Fibroblast of lung (primary cell): ENCODE data around the gene SLC22A4. TPM values are rescaled to one million over a fixed set of nuclear protein-coding genes. Genes with fewer than 3 reads are reported as not detected.

Experiments used
- DNase-seq, 2 donors: peaks; one replicate each; pipeline versions ENCODE4 v3.0.0 to v3.0.0-alpha.2; 2010; ENCODE audit warnings: low read depth in 2 of 2
- H2AFZ ChIP-seq: 2 replicates; pipeline ENCODE4 v1.5.1; 2012; ENCODE audit warnings: low read length, control low read depth, inconsistent platforms
- H3K27ac ChIP-seq: 2 replicates; pipeline ENCODE4 v1.5.1; 2011; ENCODE audit warnings: low read length, control low read depth; ENCODE audit not compliant: insufficient read depth
- H3K27me3 ChIP-seq: 2 replicates; pipeline ENCODE4 v1.5.1; 2011; ENCODE audit warnings: mild to moderate bottlenecking, low read length; ENCODE audit not compliant: control insufficient read depth, insufficient read depth
- H3K36me3 ChIP-seq: 2 replicates; pipeline ENCODE4 v1.5.1; 2011; ENCODE audit warnings: low read length; ENCODE audit not compliant: control insufficient read depth, insufficient read depth
- H3K4me1 ChIP-seq: 2 replicates; pipeline ENCODE4 v1.5.1; 2011; ENCODE audit warnings: low read length; ENCODE audit not compliant: control insufficient read depth, insufficient read depth; ENCODE audit errors: extremely low read depth
- H3K4me2 ChIP-seq: 2 replicates; pipeline ENCODE4 v1.5.1; 2011; ENCODE audit warnings: low read length, control low read depth; ENCODE audit not compliant: insufficient read depth; ENCODE audit errors: extremely low read depth
- H3K4me3 ChIP-seq, 4 experiments: fragments of 200-600 bp in 1 of 4; sonication (generic) in 1 of 4; replicated peaks in 1 of 4; 2 replicates each; pipeline ENCODE4 v1.5.1; 2011 to 2016; ENCODE audit warnings: low read length in 4 of 4, low read depth in 3 of 4, mild to moderate bottlenecking in 3 of 4, control low read depth in 2 of 4, inconsistent platforms in 1 of 4, mixed read lengths in 1 of 4; ENCODE audit not compliant: insufficient read depth in 1 of 4; ENCODE audit errors: control extremely low read depth in 1 of 4
- H3K79me2 ChIP-seq: 2 replicates; pipeline ENCODE4 v1.5.1; 2012; ENCODE audit warnings: mild to moderate bottlenecking, low read length, inconsistent platforms; ENCODE audit not compliant: control insufficient read depth, insufficient read depth
- H3K9ac ChIP-seq: 2 replicates; pipeline ENCODE4 v1.5.1; 2011; ENCODE audit warnings: mild to moderate bottlenecking, low read length, control low read depth; ENCODE audit not compliant: insufficient read depth
- H3K9me3 ChIP-seq: 2 replicates; pipeline ENCODE4 v1.5.1; 2012; ENCODE audit warnings: low read depth, low read length; ENCODE audit not compliant: control insufficient read depth, insufficient read depth
- H4K20me1 ChIP-seq: 2 replicates; pipeline ENCODE4 v1.5.1; 2011; ENCODE audit warnings: low read length; ENCODE audit not compliant: control insufficient read depth, insufficient read depth; ENCODE audit errors: extremely low read depth
- CTCF ChIP-seq, 2 donors: IDR thresholded peaks in 1 of 2; conservative IDR thresholded peaks in 1 of 2; 1 replicate in 1 of 2; 2 replicates in 1 of 2; pipeline ENCODE4 v1.5.1; 2011 to 2012; ENCODE audit warnings: low read length in 2 of 2, control low read depth in 1 of 2, inconsistent platforms in 1 of 2, low read depth in 1 of 2, mild to moderate bottlenecking in 1 of 2
- EZH2 ChIP-seq: IDR thresholded peaks from 2 replicates; pipeline ENCODE4 v1.5.1; 2012; ENCODE audit warnings: low read length, control low read depth, mild to moderate bottlenecking; ENCODE audit errors: missing control alignments
- polyA plus RNA-seq, 2 donors: library from polyadenylated mRNA; depleted of rRNA in 1 of 2; stranded (reverse) in 1 of 2; unstranded in 1 of 2; fragments of >200 nt; gene quantifications; 2 replicates each; pipeline ENCODE4 v1.2.1, GENCODE V29; 2011 to 2012; ENCODE audit warnings: missing spikeins in 1 of 2
- total RNA-seq: library from RNA; depleted of rRNA; stranded (reverse); fragments of >200 nt; gene quantifications from 2 replicates; pipeline ENCODE4 v1.2.1, GENCODE V29; 2014

Gene SLC22A4
- total and polyA plus RNA-seq, 2 donors (not counting 1 experiment from before 2014, with no cell fraction given), result 1.1 to 4.1 TPM

- no peaks in the 10 kb centered on the region for H4K20me1 ChIP-seq
- H3K36me3 ChIP-seq, result no peaks in the 10 kb centered on the region
- H3K9me3 ChIP-seq, result no peaks in the 10 kb centered on the region
- no peaks in the 10 kb centered on the region for H3K27me3 ChIP-seq
- peaks cover 36% of the 10 kb centered on the region for H3K4me1 ChIP-seq
- peak overlapping the region; percentile 33 for H3K4me2 ChIP-seq
- no peak overlapping the region for H3K9ac ChIP-seq
- TF ChIP-seq CTCF (conservative IDR thresholded peaks at IDR 0.05 in 1 of 2, IDR thresholded peaks at IDR 0.05 in 1 of 2; ENCODE audit: low read depth in 1 of 2, low read length in 2 of 2) (peak; percentile 80 to 88), EZH2 (no peak)
- H3K79me2 ChIP-seq, result no peaks in the 10 kb centered on the region
- H2AFZ ChIP-seq, result no peak overlapping the region
- peak; percentile 62 to 77 for DNase-seq
- peak overlapping the region; percentile 81 for H3K27ac ChIP-seq
- H3K4me3 ChIP-seq, result no peak overlapping the region
Observed at GRCh38 chr5:132386644-132387286, 92.6 kb downstream of the SLC22A4 start.

GRCh38 chr5:132387640-132388117 is 93.5 kb downstream of the SLC22A4 start:
- H3K9me3 ChIP-seq, result no peaks in the 10 kb centered on the region
- DNase-seq, result peak; percentile 99 to 100
- H3K27ac ChIP-seq, result peak overlapping the region; percentile 81
- H3K4me3 ChIP-seq, result peak overlapping the region in 2 of 4 experiments; percentile 8 to 26
- H4K20me1 ChIP-seq, result no peaks in the 10 kb centered on the region
- peak overlapping the region; percentile 78 for H3K4me2 ChIP-seq
- TF ChIP-seq EZH2, result no peak
- TF ChIP-seq CTCF (conservative IDR thresholded peaks at IDR 0.05 in 1 of 2, IDR thresholded peaks at IDR 0.05 in 1 of 2; ENCODE audit: low read depth in 1 of 2, low read length in 2 of 2), result no peak
- no peaks in the 10 kb centered on the region for H3K27me3 ChIP-seq
- H3K9ac ChIP-seq, result peak overlapping the region; percentile 30
- H3K36me3 ChIP-seq, result no peaks in the 10 kb centered on the region
- H2AFZ ChIP-seq, result no peak overlapping the region
- H3K79me2 ChIP-seq, result no peaks in the 10 kb centered on the region
- H3K4me1 ChIP-seq, result peaks cover 36% of the 10 kb centered on the region

- H2AFZ ChIP-seq, result no peak overlapping the region
- no peak for TF ChIP-seq EZH2
- TF ChIP-seq CTCF (conservative IDR thresholded peaks at IDR 0.05 in 1 of 2, IDR thresholded peaks at IDR 0.05 in 1 of 2; ENCODE audit: low read depth in 1 of 2, low read length in 2 of 2), result no peak
- H3K4me1 ChIP-seq, result peaks cover 36% of the 10 kb centered on the region
- H3K36me3 ChIP-seq, result no peaks in the 10 kb centered on the region
- peak overlapping the region; percentile 30 for H3K9ac ChIP-seq
- H3K79me2 ChIP-seq, result no peaks in the 10 kb centered on the region
- H3K4me3 ChIP-seq, result peak overlapping the region in 2 of 4 experiments; percentile 8 to 26
- peak overlapping the region; percentile 81 for H3K27ac ChIP-seq
- peak; percentile 76 to 90 for DNase-seq
- H3K4me2 ChIP-seq, result peak overlapping the region; percentile 78
- H3K27me3 ChIP-seq, result no peaks in the 10 kb centered on the region
- no peaks in the 10 kb centered on the region for H4K20me1 ChIP-seq
- H3K9me3 ChIP-seq, result no peaks in the 10 kb centered on the region
Observed at GRCh38 chr5:132388244-132389050, 94.3 kb downstream of the SLC22A4 start.
